ENCODE data around the gene ACKR2. TPM values are rescaled to one million over a fixed set of nuclear protein-coding genes. Genes with fewer than 3 reads are reported as not detected.
"Not testable (repeated sequence)": the region's sequence is repeated elsewhere in the genome, so short reads cannot be mapped to it uniquely, and the experiment has no call there.

ACKR2 gene
- total RNA-seq, 1 donor from 2014 or later: 7.9 TPM

- Histone ChIP-seq H3K4me1 (peaks cover 8% of the 10 kb centered on the region), H3K27ac (no peak overlapping the region), H3K4me3 (no peak overlapping the region), H3K27me3 (no peaks in the 10 kb centered on the region), H3K9me3 (no peaks in the 10 kb centered on the region), H3K36me3 (no peaks in the 10 kb centered on the region)
- peak; percentile 49 to 78 for DNase-seq (ENCODE audit: extremely low spot score in 2 of 2)
- TF ChIP-seq POLR2A (IDR thresholded peaks at IDR 0.05) (no peak), POLR2AphosphoS5 (IDR thresholded peaks at IDR 0.05; ENCODE audit: insufficient read depth in 1 of 2, low read depth in 1 of 2) (no peak)
- TF ChIP-seq, protein P1, sequence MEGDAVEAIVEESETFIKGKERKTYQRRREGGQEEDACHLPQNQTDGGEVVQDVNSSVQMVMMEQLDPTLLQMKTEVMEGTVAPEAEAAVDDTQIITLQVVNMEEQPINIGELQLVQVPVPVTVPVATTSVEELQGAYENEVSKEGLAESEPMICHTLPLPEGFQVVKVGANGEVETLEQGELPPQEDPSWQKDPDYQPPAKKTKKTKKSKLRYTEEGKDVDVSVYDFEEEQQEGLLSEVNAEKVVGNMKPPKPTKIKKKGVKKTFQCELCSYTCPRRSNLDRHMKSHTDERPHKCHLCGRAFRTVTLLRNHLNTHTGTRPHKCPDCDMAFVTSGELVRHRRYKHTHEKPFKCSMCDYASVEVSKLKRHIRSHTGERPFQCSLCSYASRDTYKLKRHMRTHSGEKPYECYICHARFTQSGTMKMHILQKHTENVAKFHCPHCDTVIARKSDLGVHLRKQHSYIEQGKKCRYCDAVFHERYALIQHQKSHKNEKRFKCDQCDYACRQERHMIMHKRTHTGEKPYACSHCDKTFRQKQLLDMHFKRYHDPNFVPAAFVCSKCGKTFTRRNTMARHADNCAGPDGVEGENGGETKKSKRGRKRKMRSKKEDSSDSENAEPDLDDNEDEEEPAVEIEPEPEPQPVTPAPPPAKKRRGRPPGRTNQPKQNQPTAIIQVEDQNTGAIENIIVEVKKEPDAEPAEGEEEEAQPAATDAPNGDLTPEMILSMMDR (IDR thresholded peaks at IDR 0.05): no peak
- intact Hi-C loops (cut with DNase I): no loop called here
Observed at GRCh38 chr3:42876401-42876800, 67.2 kb downstream of the ACKR2 start.

DNA sequence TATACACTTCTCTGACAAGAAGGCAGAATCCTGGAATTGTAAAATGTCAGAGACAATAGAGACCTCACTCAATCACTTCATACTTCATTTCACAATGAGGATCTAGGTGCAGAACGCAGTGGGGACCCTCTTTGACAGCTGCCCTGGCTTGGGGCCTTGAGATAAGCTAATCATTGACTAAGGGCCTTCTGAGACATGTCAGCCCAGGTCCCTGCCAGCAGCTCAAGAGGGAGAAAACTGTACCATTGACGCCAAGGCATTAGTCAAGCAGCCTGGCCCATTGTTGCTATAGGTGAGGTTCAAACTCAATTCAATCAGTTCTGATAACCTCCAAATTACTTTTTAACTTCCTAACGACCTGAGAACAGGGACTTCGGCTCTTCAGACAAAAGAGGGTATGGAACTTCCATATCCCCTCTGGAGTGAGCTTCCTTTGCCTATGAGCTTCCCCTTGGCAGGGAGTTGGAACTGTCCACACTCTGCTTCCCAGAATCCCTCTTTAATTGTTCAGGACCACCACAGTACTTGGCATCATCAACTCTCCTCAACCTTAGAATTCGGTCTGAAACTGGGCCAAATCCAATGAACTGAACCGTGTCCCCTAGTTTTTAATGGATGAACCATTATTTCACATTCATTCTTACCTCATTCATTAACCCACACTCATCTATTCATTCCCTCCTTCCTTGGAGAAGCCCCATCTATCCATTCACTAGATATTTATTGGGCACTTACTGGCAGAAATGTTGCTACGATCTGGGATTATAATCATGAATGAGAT, 67.9 kb downstream of the ACKR2 start:
- no peak for TF ChIP-seq POLR2AphosphoS5 (IDR thresholded peaks at IDR 0.05; ENCODE audit: insufficient read depth in 1 of 2, low read depth in 1 of 2)
- TF ChIP-seq, protein P1 (IDR thresholded peaks at IDR 0.05): no peak
- no peak for TF ChIP-seq POLR2A (IDR thresholded peaks at IDR 0.05)
- H3K27me3 ChIP-seq: no peaks in the 10 kb centered on the region
- H3K36me3 ChIP-seq: no peaks in the 10 kb centered on the region
- no peaks in the 10 kb centered on the region for H3K9me3 ChIP-seq
- DNase-seq (ENCODE audit: extremely low spot score in 2 of 2): peak; percentile 44 to 49
- H3K4me1 ChIP-seq: peaks cover 10% of the 10 kb centered on the region
- intact Hi-C loops (cut with DNase I): no loop called here
- H3K4me3 ChIP-seq: no peak overlapping the region
- no peak overlapping the region for H3K27ac ChIP-seq

DNA sequence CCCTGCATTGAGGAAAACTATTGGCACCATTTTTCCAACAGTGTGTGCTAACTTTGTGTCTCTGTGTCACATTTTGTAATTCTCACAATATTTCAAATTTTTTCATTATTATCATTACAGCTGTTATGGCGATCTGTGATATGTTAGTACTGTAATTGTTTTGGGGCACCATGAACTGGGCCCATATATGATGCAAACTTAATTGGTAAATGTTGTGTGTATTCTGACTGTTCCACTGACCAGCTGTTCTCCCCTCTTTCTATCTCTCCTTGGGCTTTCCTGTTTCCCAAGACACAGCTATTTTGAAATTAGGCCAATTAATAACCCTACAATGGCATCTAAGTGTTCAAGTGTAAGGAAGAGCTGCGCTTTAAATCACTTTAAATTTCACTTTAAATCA, 68.6 kb downstream of the ACKR2 start:
- no peak for DNase-seq (ENCODE audit: extremely low spot score in 2 of 2)
- H3K4me1 ChIP-seq: peaks cover 10% of the 10 kb centered on the region
- H3K27me3 ChIP-seq: no peaks in the 10 kb centered on the region
- H3K4me3 ChIP-seq: no peak overlapping the region
- TF ChIP-seq POLR2AphosphoS5 (IDR thresholded peaks at IDR 0.05; ENCODE audit: insufficient read depth in 1 of 2, low read depth in 1 of 2) (no peak), POLR2A (IDR thresholded peaks at IDR 0.05) (no peak)
- TF ChIP-seq, protein P1 (IDR thresholded peaks at IDR 0.05): no peak
- H3K36me3 ChIP-seq: no peaks in the 10 kb centered on the region
- H3K27ac ChIP-seq: no peak overlapping the region
- H3K9me3 ChIP-seq: no peaks in the 10 kb centered on the region
- intact Hi-C loops (cut with DNase I): no loop called here

- intact Hi-C loops (cut with DNase I): loop anchor here (5.0 kb wide), 2 partner anchors 48 to 98 kb away; no protein-coding TSS in a partner anchor
- Histone ChIP-seq H3K27me3 (no peaks in the 10 kb centered on the region), H3K4me1 (peaks cover 10% of the 10 kb centered on the region), H3K4me3 (peak overlapping the region; percentile 59 to 63), H3K36me3 (no peaks in the 10 kb centered on the region), H3K9me3 (no peaks in the 10 kb centered on the region), H3K27ac (peak overlapping the region; percentile 78)
- TF ChIP-seq POLR2A (IDR thresholded peaks at IDR 0.05) (no peak), POLR2AphosphoS5 (IDR thresholded peaks at IDR 0.05; ENCODE audit: insufficient read depth in 1 of 2, low read depth in 1 of 2) (no peak)
- no peak for DNase-seq (ENCODE audit: extremely low spot score in 2 of 2)
Observed at GRCh38 chr3:42880183-42880582, 70.9 kb downstream of the ACKR2 start.

- Histone ChIP-seq H3K9me3 (no peaks in the 10 kb centered on the region), H3K27ac (peak overlapping the region; percentile 78), H3K27me3 (no peaks in the 10 kb centered on the region), H3K4me3 (peak overlapping the region; percentile 59 to 63), H3K36me3 (no peaks in the 10 kb centered on the region), H3K4me1 (peaks cover 10% of the 10 kb centered on the region)
- intact Hi-C loops (cut with DNase I): loop anchor here (5.0 kb wide), 2 partner anchors 49 to 99 kb away; no protein-coding TSS in a partner anchor
- TF ChIP-seq POLR2AphosphoS5 (IDR thresholded peaks at IDR 0.05; ENCODE audit: insufficient read depth in 1 of 2, low read depth in 1 of 2) (peak; percentile 23 to 65), POLR2A (IDR thresholded peaks at IDR 0.05) (no peak)
- TF ChIP-seq, protein P1 (IDR thresholded peaks at IDR 0.05): peak; percentile 91 to 97 (median 94)
- DNase-seq (ENCODE audit: extremely low spot score in 2 of 2): no peak
Observed at GRCh38 chr3:42880601-42881451, 71.6 kb downstream of the ACKR2 start.

DNA sequence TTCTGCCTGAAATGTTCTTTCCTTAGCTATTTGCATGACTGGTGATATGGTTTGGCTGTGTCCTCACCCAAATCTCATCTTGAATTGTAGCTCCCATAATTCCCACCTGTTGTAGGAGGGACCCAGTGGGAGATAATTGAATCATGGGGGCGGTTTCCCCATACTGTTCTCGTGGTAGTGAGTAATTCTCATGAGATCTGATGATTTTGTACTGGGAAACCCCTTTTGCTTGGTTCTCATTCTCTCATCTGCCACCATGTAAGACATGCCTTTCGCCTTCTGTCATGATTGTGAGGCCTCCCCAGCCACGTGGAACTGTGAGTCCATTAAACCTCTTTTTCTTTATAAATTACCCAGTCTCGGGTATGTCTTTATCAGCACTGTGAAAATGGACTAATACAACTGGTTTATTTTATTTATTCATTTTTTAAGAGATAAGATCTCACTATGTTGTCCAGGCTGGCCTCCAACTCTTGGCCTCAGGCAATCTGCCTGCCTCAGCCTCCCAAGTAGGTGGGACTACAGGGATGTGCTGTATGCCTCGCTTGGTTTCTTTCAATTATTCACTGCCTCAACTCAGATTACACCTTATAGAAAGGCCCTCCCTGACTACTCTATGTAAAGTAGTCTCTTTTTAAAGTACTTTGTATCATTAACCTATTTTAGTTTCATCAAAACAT, 74.1 kb downstream of the ACKR2 start:
- not testable (repeated sequence) for DNase-seq (ENCODE audit: extremely low spot score in 2 of 2); H3K27ac ChIP-seq; H3K9me3 ChIP-seq; H3K36me3 ChIP-seq; H3K4me3 ChIP-seq; H3K27me3 ChIP-seq
- H3K4me1 ChIP-seq: peaks cover 10% of the 10 kb centered on the region
- intact Hi-C loops (cut with DNase I): loop anchor here (5.0 kb wide), 2 partner anchors 51 to 101 kb away; no protein-coding TSS in a partner anchor
